ENCODE results near the gene SH2D2A. TPM values are rescaled to one million over a fixed set of nuclear protein-coding genes. Genes with fewer than 3 reads are reported as not detected.

Gene SH2D2A
- total and polyA plus RNA-seq, 9 of the 15 experiments (the other 6 are each of a cell fraction or from before 2014, with no cell fraction given): 0.89 to 33.6 (median 6.9) TPM

DNA sequence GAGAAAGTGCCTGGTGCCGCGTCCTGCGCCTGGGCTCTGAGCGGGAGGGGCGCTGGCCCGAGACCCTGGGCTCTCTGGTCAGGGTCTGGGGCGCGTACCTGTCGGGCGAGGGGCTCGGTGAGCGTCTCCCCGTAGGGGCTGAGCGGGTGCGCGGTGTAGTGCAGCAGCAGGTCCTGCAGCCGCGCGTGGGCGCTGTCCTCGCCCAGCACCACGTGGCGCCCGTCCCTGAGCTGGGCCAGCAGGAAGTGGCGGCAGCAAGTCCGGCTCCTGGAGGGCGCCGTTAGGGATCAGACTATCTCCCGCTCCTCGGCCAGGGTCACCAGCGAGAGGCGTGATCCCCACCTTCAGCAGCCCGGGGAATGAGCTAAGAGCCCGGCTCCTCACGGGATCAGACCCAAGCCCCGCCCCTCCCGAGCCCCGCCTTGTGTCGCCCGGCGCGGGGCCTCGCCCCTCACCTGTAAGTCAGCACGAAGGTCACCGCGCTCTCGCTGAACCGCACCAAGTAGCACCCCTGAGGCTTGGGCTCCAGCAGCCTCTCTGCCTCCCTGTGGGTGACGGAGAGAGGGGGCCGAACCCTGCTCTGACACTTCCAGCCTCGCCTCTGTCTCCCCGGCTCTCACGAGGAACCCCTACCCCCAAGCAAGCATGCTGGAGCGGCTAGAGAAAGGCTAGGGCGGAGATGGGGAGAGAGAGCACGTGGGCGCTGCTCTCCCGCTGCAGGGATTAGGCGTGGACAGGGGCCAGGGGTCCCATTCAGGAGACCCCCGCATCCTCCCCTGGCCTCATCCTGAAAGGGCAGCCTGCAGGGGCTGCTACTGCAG, 2.7 kb downstream of the SH2D2A start (continued):
- TF ChIP-seq, protein P1, sequence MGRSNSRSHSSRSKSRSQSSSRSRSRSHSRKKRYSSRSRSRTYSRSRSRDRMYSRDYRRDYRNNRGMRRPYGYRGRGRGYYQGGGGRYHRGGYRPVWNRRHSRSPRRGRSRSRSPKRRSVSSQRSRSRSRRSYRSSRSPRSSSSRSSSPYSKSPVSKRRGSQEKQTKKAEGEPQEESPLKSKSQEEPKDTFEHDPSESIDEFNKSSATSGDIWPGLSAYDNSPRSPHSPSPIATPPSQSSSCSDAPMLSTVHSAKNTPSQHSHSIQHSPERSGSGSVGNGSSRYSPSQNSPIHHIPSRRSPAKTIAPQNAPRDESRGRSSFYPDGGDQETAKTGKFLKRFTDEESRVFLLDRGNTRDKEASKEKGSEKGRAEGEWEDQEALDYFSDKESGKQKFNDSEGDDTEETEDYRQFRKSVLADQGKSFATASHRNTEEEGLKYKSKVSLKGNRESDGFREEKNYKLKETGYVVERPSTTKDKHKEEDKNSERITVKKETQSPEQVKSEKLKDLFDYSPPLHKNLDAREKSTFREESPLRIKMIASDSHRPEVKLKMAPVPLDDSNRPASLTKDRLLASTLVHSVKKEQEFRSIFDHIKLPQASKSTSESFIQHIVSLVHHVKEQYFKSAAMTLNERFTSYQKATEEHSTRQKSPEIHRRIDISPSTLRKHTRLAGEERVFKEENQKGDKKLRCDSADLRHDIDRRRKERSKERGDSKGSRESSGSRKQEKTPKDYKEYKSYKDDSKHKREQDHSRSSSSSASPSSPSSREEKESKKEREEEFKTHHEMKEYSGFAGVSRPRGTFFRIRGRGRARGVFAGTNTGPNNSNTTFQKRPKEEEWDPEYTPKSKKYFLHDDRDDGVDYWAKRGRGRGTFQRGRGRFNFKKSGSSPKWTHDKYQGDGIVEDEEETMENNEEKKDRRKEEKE (IDR thresholded peaks at IDR 0.05; ENCODE audit: borderline replicate concordance in 1 of 2, control insufficient read depth in 1 of 2, low read depth in 2 of 2, low read length in 1 of 2): no peak
- TF ChIP-seq CXXC5 (CRISPR knock-in tag; IDR thresholded peaks at IDR 0.05): peak; percentile 91
- no peak for TF ChIP-seq POLR2AphosphoS2 (IDR thresholded peaks at IDR 0.05; ENCODE audit: low read length)
- TF ChIP-seq, protein P2, sequence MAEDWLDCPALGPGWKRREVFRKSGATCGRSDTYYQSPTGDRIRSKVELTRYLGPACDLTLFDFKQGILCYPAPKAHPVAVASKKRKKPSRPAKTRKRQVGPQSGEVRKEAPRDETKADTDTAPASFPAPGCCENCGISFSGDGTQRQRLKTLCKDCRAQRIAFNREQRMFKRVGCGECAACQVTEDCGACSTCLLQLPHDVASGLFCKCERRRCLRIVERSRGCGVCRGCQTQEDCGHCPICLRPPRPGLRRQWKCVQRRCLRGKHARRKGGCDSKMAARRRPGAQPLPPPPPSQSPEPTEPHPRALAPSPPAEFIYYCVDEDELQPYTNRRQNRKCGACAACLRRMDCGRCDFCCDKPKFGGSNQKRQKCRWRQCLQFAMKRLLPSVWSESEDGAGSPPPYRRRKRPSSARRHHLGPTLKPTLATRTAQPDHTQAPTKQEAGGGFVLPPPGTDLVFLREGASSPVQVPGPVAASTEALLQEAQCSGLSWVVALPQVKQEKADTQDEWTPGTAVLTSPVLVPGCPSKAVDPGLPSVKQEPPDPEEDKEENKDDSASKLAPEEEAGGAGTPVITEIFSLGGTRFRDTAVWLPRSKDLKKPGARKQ (CRISPR knock-in tag; IDR thresholded peaks at IDR 0.05): no peak
- TF ChIP-seq MTF1 (CRISPR knock-in tag; IDR thresholded peaks at IDR 0.05; ENCODE audit: borderline replicate concordance): no peak
- peak; percentile 62 for TF ChIP-seq SUPT5H (IDR thresholded peaks at IDR 0.05)
- peak; percentile 93 for TF ChIP-seq KAT7 (CRISPR knock-in tag; IDR thresholded peaks at IDR 0.05; ENCODE audit: borderline replicate concordance)
- peak; percentile 73 for TF ChIP-seq ZBTB7A (IDR thresholded peaks at IDR 0.05; ENCODE audit: borderline replicate concordance, control insufficient read depth, low read depth, low read length)
- no peak for TF ChIP-seq ZBED1 (IDR thresholded peaks at IDR 0.05)
- TF ChIP-seq MEF2D (tag; conservative IDR thresholded peaks at IDR 0.05; ENCODE audit: low read depth): no peak
- TF ChIP-seq, protein P3, sequence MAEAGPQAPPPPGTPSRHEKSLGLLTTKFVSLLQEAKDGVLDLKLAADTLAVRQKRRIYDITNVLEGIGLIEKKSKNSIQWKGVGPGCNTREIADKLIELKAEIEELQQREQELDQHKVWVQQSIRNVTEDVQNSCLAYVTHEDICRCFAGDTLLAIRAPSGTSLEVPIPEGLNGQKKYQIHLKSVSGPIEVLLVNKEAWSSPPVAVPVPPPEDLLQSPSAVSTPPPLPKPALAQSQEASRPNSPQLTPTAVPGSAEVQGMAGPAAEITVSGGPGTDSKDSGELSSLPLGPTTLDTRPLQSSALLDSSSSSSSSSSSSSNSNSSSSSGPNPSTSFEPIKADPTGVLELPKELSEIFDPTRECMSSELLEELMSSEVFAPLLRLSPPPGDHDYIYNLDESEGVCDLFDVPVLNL (CRISPR knock-in tag; IDR thresholded peaks at IDR 0.05; ENCODE audit: low read depth): peak; percentile 72; the same call in 1 of the 2 replicates
- no peak; the same call in 1 of the 2 replicates for TF ChIP-seq ZNF224 (CRISPR knock-in tag; IDR thresholded peaks at IDR 0.05)
- no peak for TF ChIP-seq MCM3 (IDR thresholded peaks at IDR 0.05)
- TF ChIP-seq ZKSCAN8 (CRISPR knock-in tag; IDR thresholded peaks at IDR 0.05): peak; percentile 35; the same call in 1 of the 2 replicates
- TF ChIP-seq ZSCAN29 (IDR thresholded peaks at IDR 0.05): no peak
- no peak for TF ChIP-seq TEAD2 (tag; IDR thresholded peaks at IDR 0.05)
- peak; percentile 73; the same call in 1 of the 2 replicates for TF ChIP-seq RAD51 (IDR thresholded peaks at IDR 0.05; ENCODE audit: borderline replicate concordance, low read depth)
- TF ChIP-seq ZNF311 (CRISPR knock-in tag; IDR thresholded peaks at IDR 0.05): no peak; the same call in 1 of the 2 replicates
- no peak for TF ChIP-seq RBM39 (optimal IDR thresholded peaks at IDR 0.05; ENCODE audit: low read depth, low read length)
- no peak for TF ChIP-seq ARNT (IDR thresholded peaks at IDR 0.05)
- TF ChIP-seq FOXK2 (conservative IDR thresholded peaks at IDR 0.05 in 1 of 2, IDR thresholded peaks at IDR 0.05 in 1 of 2; ENCODE audit: low read depth in 2 of 2): peak; percentile 42 to 54; a peak in 1 of 4 replicates
- TF ChIP-seq ZNF830 (CRISPR knock-in tag; IDR thresholded peaks at IDR 0.05): no peak
- no peak; the same call in 1 of the 2 replicates for TF ChIP-seq FOSL1 (tag; conservative IDR thresholded peaks at IDR 0.05)
- TF ChIP-seq ZNF780A (CRISPR knock-in tag; IDR thresholded peaks at IDR 0.05): no peak
- peak; percentile 70 for TF ChIP-seq SOX6 (IDR thresholded peaks at IDR 0.05)

All from K562 (cell line).